GM06990 (cell line): ENCODE data around the gene S100A3.
"Not testable (repeated sequence)": the region's sequence is repeated elsewhere in the genome, so short reads cannot be mapped to it uniquely, and the experiment has no call there.

ENCODE experiments used
- DNase-seq: peaks from one replicate; pipeline ENCODE4 v3.0.0-alpha.2; 2011; ENCODE audit not compliant: insufficient read length; ENCODE audit errors: extremely low read depth
- H3K27me3 ChIP-seq: replicated peaks from 2 replicates; pipeline ENCODE4 v1.6.0; 2011; ENCODE audit warnings: low read length; ENCODE audit not compliant: control insufficient read depth, insufficient read depth
- H3K36me3 ChIP-seq: 2 replicates; pipeline ENCODE4 v1.5.1; 2011; ENCODE audit warnings: low read length; ENCODE audit not compliant: control insufficient read depth, insufficient read depth
- H3K4me3 ChIP-seq: replicated peaks from 2 replicates; pipeline ENCODE4 v1.5.1; 2011; ENCODE audit warnings: low read depth, mild to moderate bottlenecking, control low read depth, low read length
- TF ChIP-seq, protein P1 (sequence below): IDR thresholded peaks from 2 replicates; pipeline ENCODE4 v1.5.1; 2011; ENCODE audit warnings: low read length, control low read depth, mild to moderate bottlenecking, inconsistent platforms; ENCODE audit not compliant: insufficient read depth, poor library complexity, severe bottlenecking

The S100A3 gene

GRCh38 chr1:153578490-153578889 is 29.4 kb upstream of the S100A3 start:
- H3K4me3 ChIP-seq = no peak overlapping the region
- no peaks in the 10 kb centered on the region for H3K36me3 ChIP-seq
- H3K27me3 ChIP-seq = no peaks in the 10 kb centered on the region; the same call in none of the 2 replicates
- TF ChIP-seq, protein P1, sequence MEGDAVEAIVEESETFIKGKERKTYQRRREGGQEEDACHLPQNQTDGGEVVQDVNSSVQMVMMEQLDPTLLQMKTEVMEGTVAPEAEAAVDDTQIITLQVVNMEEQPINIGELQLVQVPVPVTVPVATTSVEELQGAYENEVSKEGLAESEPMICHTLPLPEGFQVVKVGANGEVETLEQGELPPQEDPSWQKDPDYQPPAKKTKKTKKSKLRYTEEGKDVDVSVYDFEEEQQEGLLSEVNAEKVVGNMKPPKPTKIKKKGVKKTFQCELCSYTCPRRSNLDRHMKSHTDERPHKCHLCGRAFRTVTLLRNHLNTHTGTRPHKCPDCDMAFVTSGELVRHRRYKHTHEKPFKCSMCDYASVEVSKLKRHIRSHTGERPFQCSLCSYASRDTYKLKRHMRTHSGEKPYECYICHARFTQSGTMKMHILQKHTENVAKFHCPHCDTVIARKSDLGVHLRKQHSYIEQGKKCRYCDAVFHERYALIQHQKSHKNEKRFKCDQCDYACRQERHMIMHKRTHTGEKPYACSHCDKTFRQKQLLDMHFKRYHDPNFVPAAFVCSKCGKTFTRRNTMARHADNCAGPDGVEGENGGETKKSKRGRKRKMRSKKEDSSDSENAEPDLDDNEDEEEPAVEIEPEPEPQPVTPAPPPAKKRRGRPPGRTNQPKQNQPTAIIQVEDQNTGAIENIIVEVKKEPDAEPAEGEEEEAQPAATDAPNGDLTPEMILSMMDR = no peak
- no peak for DNase-seq

DNA sequence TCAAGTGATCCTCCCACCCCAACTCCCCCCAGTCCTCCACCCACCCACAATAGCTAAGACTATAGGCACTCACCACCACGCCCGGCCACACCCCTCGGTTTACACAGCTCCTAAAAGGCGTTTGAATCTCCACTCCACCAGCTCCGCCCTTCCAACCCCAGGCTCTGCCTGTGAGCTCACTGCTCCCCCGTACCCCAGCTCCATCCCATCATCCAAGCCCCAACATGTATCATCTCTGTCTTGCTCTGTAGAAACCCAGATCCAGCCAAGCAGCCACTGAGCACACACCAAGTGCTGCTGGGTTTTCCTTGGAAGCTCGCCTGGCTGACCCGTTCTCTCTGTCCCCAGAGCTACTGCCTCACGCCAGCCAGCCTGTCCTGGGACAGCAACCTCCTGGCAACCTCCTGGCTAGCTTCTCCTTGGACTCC is 28.6 kb upstream of the S100A3 start:
- no peaks in the 10 kb centered on the region for H3K36me3 ChIP-seq
- TF ChIP-seq, protein P1 = no peak

GRCh38 chr1:153577138-153577537 is 28.1 kb upstream of the S100A3 start:
- Histone ChIP-seq H3K36me3 (no peaks in the 10 kb centered on the region), H3K27me3 (no peaks in the 10 kb centered on the region; the same call in none of the 2 replicates), H3K4me3 (no peak overlapping the region)
- TF ChIP-seq, protein P1 = no peak
- DNase-seq = no peak

More for the DNA sequence above, 28.6 kb upstream of the S100A3 start:
- Histone ChIP-seq H3K27me3 (no peaks in the 10 kb centered on the region; the same call in none of the 2 replicates), H3K4me3 (no peak overlapping the region)
- DNase-seq = no peak

GRCh38 chr1:153575497-153575896 is 26.4 kb upstream of the S100A3 start:
- DNase-seq, H3K27me3 ChIP-seq, H3K4me3 ChIP-seq, H3K36me3 ChIP-seq: not testable (repeated sequence)

DNA sequence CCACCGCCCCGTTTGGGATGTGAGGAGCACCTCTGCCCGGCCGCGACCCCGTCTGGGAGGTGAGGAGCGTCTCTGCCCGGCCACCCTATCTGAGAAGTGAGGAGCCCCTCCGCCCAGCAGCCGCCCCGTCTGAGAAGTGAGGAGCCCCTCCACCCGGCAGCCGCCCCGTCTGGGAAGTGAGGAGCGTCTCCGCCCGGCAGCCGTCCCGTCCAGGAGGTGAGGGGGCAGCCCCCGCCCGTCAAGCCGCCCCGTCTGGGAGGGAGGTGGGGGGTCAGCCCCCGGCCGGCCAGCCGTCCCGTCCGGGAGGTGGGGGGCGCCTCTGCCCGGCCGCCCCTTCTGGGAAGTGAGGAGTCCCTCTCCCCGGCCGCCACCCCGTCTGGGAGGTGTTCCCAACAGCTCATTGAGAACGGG is 26.0 kb upstream of the S100A3 start:
- H3K4me3 ChIP-seq, H3K27me3 ChIP-seq, H3K36me3 ChIP-seq, DNase-seq: not testable (repeated sequence)

DNA sequence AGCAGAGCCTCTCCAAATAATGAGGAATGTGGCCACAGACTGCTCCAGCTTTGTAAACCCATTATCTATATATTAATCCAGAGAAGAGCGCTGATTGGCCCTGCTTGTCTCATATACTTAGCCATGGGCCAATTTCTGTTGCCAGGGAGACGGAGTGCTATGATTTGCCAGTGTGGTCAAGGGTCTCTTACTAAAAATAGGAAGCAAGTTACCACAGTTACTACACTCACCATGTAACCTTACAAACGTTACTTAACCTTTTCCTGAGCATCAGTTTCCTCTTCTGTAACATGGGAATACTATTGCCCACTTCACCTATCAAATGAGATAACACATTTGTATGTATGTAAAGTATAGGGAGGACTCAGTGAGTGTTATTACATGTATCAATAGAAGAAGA is 24.3 kb upstream of the S100A3 start:
- H3K4me3 ChIP-seq = no peak overlapping the region
- H3K27me3 ChIP-seq = no peaks in the 10 kb centered on the region; the same call in none of the 2 replicates
- H3K36me3 ChIP-seq = no peaks in the 10 kb centered on the region
- TF ChIP-seq, protein P1 = no peak
- no peak for DNase-seq

DNA sequence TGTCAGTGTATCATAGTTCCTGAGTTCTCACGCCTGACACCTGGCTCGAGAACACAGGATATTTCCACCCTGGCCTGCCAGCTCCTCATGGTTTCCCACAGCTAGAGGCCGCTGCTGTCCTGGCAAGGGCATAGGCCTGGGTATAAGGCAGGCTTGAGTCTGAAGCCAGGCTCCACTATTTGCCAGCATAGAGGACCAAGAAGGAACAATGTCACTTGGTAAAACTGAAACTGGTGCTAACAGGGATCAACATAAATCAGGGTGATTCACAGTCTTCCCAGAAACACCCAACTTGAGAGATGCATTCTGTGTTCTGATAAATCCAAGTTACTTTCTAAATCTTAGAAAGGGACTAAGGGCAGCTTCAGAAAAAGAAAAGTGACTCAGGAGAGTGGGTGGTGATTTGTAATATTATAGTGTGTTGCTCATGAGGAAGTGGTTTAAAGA is 23.5 kb upstream of the S100A3 start:
- TF ChIP-seq, protein P1 = peak; percentile 91
- no peak overlapping the region for H3K4me3 ChIP-seq
- no peaks in the 10 kb centered on the region for H3K36me3 ChIP-seq
- no peak for DNase-seq
- no peaks in the 10 kb centered on the region; the same call in none of the 2 replicates for H3K27me3 ChIP-seq
